Kidney epithelial cell (primary cell): Measurements from ENCODE around the gene RIPK4. TPM values are rescaled to one million over a fixed set of nuclear protein-coding genes. Genes with fewer than 3 reads are reported as not detected.

Experiments
- DNase-seq: peaks from one replicate; pipeline ENCODE4 v3.0.0-alpha.2; 2010; ENCODE audit warnings: low read depth
- H3K27me3 ChIP-seq: 2 replicates; pipeline ENCODE4 v1.6.0; 2011; ENCODE audit warnings: low read length; ENCODE audit not compliant: control insufficient read depth, insufficient read depth
- H3K36me3 ChIP-seq: 2 replicates; pipeline ENCODE4 v1.5.1; 2011; ENCODE audit warnings: low read length; ENCODE audit not compliant: control insufficient read depth, insufficient read depth
- H3K4me3 ChIP-seq: 2 replicates; pipeline ENCODE4 v1.5.1; 2011; ENCODE audit warnings: low read depth, mild to moderate bottlenecking, control low read depth, low read length
- total RNA-seq: library from RNA; depleted of rRNA; stranded (reverse); fragments of >200 nt; gene quantifications from 2 replicates; pipeline ENCODE4 v1.2.3, GENCODE V29; 2015
- TF ChIP-seq, protein P1 (sequence below): IDR thresholded peaks from 2 replicates; pipeline ENCODE4 v1.5.1; 2011; ENCODE audit warnings: mild to moderate bottlenecking, moderate library complexity, low read length, control low read depth, inconsistent platforms; ENCODE audit not compliant: insufficient read depth, poor library complexity, severe bottlenecking

The RIPK4 gene
- total RNA-seq, 1 donor from 2014 or later = 17.6 TPM

DNA sequence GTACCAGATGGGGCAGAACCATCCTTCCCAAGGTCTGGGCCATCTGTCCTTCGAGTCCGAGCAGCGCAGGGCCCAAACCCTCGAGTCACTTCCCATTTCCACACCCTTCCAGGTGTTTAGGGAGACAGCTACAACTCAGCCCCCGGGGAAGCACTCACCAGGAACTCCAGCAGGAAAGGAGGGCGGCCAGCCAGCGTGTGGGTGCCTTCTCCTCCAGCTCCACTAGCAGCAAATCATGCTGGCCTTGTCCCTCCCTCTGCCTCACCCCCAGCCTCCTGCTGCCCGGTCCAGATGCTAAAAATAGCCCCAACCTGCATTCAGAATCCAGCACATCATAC lies 56.1 kb downstream of the RIPK4 start:
- Histone ChIP-seq H3K4me3 (no peak overlapping the region), H3K27me3 (peaks cover 5% of the 10 kb centered on the region)
- TF ChIP-seq, protein P1, sequence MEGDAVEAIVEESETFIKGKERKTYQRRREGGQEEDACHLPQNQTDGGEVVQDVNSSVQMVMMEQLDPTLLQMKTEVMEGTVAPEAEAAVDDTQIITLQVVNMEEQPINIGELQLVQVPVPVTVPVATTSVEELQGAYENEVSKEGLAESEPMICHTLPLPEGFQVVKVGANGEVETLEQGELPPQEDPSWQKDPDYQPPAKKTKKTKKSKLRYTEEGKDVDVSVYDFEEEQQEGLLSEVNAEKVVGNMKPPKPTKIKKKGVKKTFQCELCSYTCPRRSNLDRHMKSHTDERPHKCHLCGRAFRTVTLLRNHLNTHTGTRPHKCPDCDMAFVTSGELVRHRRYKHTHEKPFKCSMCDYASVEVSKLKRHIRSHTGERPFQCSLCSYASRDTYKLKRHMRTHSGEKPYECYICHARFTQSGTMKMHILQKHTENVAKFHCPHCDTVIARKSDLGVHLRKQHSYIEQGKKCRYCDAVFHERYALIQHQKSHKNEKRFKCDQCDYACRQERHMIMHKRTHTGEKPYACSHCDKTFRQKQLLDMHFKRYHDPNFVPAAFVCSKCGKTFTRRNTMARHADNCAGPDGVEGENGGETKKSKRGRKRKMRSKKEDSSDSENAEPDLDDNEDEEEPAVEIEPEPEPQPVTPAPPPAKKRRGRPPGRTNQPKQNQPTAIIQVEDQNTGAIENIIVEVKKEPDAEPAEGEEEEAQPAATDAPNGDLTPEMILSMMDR = no peak

DNA sequence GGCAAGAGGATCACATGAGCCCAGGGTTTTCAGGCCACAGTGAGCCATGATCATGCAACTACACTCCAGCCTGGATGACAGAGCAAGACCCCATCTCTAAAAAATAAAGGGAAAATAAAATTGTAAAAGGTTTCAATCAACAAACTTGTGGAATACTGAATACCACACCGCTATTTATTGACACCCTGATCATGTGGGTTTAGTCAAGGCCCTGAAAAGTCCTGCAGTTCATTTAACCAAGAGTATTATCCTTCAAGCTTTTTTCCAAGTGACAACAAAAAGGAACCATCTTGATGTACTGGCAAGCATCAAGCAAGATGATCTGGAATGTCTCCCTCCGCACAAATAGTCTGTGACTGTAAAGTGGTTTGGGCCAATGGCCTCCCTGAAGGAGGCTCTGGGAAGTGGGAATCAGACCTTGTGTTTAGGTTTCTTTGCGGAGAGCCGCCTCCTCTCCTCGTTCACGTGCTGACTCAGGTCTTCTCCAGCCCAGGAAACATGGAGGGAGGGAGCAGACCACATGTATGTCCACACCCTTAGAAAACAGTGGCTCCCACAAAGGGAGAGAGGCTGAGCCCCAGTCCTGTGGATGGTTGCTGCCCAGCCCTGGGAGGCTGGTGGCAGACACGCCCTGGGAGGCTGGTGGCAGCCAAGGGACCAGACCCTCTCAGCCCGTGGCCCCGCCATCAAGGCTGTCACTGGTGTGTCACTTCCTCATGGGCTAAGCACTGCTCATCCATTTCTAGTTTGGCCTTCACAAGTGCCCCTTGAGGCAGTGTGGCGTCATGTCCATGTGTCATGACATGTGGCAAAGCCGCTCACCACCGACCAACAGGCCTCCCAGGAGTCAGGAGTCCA lies 56.7 kb downstream of the RIPK4 start:
- H3K36me3 ChIP-seq = no peaks in the 10 kb centered on the region
- no peak for DNase-seq
- H3K27me3 ChIP-seq = peaks cover 5% of the 10 kb centered on the region
- TF ChIP-seq, protein P1 = no peak
- H3K4me3 ChIP-seq = no peak overlapping the region

More for the DNA sequence above, 56.1 kb downstream of the RIPK4 start:
- H3K36me3 ChIP-seq = no peaks in the 10 kb centered on the region
- DNase-seq = no peak

DNA sequence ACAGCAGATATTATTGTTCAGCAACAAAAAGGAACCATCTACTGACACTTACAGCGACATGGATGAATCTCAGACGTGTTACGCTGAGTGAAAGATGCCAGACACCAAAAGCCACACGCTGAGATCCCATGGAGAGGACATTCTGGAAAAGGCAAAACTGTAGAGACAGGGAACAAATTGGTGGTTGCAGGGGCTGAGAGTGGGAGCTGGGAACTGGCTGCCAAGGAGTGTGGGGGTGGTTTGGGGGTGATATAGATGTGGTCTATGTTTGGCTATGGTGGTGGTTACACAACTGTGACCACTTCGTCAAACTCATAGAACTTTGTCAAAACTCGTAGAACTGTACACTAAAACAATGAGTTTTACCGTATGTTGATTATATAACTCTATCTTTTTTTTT lies 57.7 kb downstream of the RIPK4 start:
- TF ChIP-seq, protein P1 = no peak
- no peak for DNase-seq
- Histone ChIP-seq H3K27me3 (peaks cover 5% of the 10 kb centered on the region), H3K36me3 (no peaks in the 10 kb centered on the region), H3K4me3 (no peak overlapping the region)

DNA sequence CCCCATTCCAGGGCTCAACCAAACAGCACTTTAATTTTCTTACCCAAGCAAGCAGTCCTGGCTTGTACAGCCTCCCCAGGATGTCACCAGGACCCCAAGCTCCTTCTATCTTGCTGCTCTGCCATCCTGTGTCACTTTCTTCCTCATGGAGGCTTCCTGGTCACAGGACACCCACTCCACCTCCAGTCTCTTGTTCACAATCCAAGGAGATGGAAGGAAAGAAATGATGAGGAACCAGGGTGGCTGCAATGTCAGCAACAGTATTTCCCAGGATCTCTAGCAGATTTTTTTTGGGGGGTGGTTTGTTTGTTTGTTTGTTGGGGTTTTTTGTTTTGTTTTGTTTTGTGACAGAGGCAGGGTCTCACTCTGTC lies 58.9 kb downstream of the RIPK4 start:
- H3K27me3 ChIP-seq = peaks cover 3% of the 10 kb centered on the region
- H3K36me3 ChIP-seq = no peaks in the 10 kb centered on the region
- DNase-seq = no peak
- TF ChIP-seq, protein P1 = no peak
- no peak overlapping the region for H3K4me3 ChIP-seq

DNA sequence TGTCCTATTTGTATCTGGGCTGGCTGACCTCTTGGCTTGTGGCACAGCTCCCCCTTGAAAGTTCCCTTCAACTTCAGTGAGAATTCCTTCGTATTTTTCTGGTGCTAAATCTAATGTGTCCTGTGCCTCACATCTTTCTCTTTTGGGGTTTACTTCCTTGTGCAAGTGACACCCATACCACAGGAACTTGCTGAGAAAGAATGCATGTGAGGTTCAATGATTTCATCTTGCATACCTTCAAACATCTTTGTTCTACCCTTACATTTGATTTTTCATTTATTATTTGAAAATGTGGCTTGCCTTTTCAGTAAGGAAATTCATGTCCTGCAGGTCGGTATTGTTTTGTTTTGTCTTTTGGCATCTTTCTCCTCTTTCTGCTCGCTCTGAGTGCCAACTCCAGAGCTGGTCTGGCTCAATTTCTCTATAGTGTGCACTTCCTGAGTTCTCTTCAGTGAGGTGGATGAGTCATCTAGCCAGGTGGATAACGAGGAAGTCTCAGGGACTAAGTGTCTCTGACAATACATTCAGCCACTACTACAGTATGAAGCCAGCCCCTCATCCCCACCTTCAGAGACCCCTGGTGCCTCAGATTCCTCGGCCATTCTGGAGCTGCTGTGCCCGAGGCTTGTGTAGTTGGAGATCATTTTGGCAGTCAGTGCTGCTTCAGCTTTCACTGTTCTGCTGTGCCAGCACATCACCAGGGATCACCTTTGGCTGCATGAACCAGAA lies 59.5 kb downstream of the RIPK4 start:
- Histone ChIP-seq H3K36me3 (no peaks in the 10 kb centered on the region), H3K4me3 (no peak overlapping the region), H3K27me3 (peaks cover 3% of the 10 kb centered on the region)
- TF ChIP-seq, protein P1 = no peak
- no peak for DNase-seq
